A673 (cell line): ENCODE results near the gene LONRF3.

ENCODE experiments used
- CTCF ChIP-seq: fragments of 300-800, 200-600 bp; sonication (generic); conservative IDR thresholded peaks from 2 replicates; pipeline ENCODE4 v1.5.1; 2017; ENCODE audit warnings: low read depth, mild to moderate bottlenecking, antibody characterized with exemption, low read length, moderate library complexity, mixed read lengths
- EZH2 ChIP-seq: fragments of 200-600 bp; sonication (generic); IDR thresholded peaks from 2 replicates; pipeline ENCODE4 v1.6.1; 2017; ENCODE audit warnings: borderline replicate concordance, low read depth, mild to moderate bottlenecking, mixed read lengths, antibody characterized with exemption, low read length; ENCODE audit not compliant: poor library complexity, severe bottlenecking

DNA sequence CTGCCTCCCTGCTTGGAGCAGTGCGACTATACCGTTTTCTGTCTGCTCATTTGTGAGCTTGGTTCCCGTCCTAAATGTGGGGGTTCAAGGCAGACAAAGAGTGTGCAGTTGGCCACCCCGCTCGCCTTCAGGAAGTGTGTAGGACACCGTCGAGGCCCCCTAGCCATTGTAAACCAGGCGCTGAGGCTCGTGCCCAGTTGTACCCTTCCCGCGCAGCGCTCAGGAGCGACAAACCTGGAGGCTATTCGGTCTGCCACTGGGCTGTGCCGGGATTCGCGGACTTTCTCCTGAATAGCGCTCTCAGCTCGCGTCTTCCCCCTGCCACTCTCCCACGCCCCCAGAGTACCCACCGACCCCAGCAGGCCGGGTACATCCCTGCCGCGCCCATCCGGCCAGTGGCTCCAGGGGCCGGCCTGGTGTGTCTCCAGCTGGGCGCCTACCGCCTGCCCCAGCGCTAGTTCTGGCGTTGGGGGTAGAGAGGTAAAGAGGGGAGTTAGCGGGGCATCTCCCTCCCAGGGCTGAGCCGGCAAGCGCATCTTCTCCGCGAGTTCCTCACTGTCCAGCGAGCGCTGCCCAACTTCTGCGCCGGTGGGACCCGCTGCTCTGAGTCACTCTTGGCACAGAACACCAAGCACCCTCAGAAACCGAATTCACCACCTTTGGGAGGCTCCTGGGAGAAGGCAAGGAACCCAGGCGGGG, 880 bp upstream of the LONRF3 start:
- TF ChIP-seq CTCF (no peak), EZH2 (peak; percentile 59)
